Activated naive CD4-positive, alpha-beta T cell treated with anti-CD3 and anti-CD28 coated beads for 36 hours (primary cell): ENCODE results near the gene POU6F1. TPM values are rescaled to one million over a fixed set of nuclear protein-coding genes. Genes with fewer than 3 reads are reported as not detected.
"Not testable (repeated sequence)": the region's sequence is repeated elsewhere in the genome, so short reads cannot be mapped to it uniquely, and the experiment has no call there.

Source experiments
- CTCF ChIA-PET: fragments of 350-600 bp; sonication (Branson Sonifier 250); formaldehyde crosslinking; loops from one replicate; lab custom pipeline; 2021; ENCODE audit warnings: antibody characterized with exemption; lab: Charles Lee
- DNase-seq: peaks from one replicate; pipeline ENCODE4 v3.0.0-alpha.2; 2020
- H3K27ac Mint-ChIP-seq: one replicate; pipeline ENCODE4 v1.8.0; 2021; ENCODE audit warnings: mild to moderate bottlenecking, mixed read lengths
- H3K27me3 Mint-ChIP-seq: one replicate; pipeline ENCODE4 v1.8.0; 2021; ENCODE audit warnings: low read depth, mixed read lengths
- H3K36me3 Mint-ChIP-seq: one replicate; pipeline ENCODE4 v1.8.0; 2021; ENCODE audit warnings: low read depth, mixed read lengths
- H3K4me1 Mint-ChIP-seq: one replicate; pipeline ENCODE4 v1.8.0; 2021; ENCODE audit warnings: low read depth, mixed read lengths
- H3K4me3 Mint-ChIP-seq: one replicate; pipeline ENCODE4 v1.8.0; 2021; ENCODE audit warnings: mild to moderate bottlenecking, moderate library complexity, mixed read lengths
- H3K9me3 Mint-ChIP-seq: one replicate; pipeline ENCODE4 v1.8.0; 2021; ENCODE audit warnings: mixed read lengths
- intact Hi-C: fragments of 100-400 bp; cut with micrococcal nuclease; formaldehyde crosslinking; loops from one replicate; pipeline ENCODE4 v1.15.1; 2023
- total RNA-seq, 2 experiments: library from RNA; stranded (reverse); gene quantifications; one replicate each; pipeline ENCODE4 v1.2.3, GENCODE V29; 2021

The POU6F1 gene
- total RNA-seq = 1 to 10 TPM; 7.8 TPM

DNA sequence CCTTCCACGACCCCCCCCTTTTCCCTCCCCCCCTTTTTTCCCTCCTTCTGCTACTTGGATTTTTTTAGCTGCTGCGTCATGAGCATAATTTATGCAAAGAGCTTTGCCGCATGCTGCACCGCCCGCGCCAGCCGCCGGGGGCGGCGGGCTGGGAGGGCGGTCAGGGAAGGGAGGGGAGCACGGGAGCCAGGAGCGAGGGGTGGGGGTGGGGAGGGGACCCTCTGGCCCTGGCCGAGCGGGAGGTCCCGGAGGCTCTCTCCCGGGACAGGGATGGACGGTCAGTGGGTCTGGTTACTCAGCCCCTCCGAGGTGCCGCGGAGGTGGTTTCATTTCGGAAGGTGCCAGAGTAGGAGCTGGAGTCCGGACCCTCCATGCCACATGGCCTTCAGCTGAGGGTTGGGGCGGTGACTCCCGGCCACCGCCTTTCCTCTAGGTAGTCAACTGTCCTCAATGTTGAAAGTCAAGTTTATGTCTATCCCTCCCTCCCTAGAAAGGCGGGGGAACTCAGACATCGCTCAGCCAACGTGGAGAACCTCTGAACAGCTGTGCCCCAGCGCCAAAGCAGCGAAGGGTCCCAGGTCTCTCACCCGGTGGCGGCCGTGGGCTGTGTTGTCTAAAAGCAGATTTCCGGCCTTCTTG lies at the start of gene POU6F1:
Gene POU6F1, minus strand, starts transcription at position 95 of the 639 bp plus-strand sequence. CDS start 11,226 bp downstream, outside the sequence.
- DNase-seq = peak; percentile 72
- CTCF ChIA-PET = interaction anchor here (0.6 to 1.8 kb wide), 9 partner anchors 12 to 233 kb away, joined by 3 to 8 read pairs (median 3); partner anchors contain the start of gene LETMD1
- intact Hi-C loops = loop anchor here (1.0 to 10.0 kb wide), 6 partner anchors 20 to 818 kb away; partner anchors contain the start of genes ATF1, CSRNP2, DAZAP2 and LARP4
- Mint-ChIP-seq H3K36me3 (no peaks in the 10 kb centered on the region), H3K4me1 (peaks cover 15% of the 10 kb centered on the region), H3K4me3 (peak within 1 kb of the TSS; percentile 75), H3K27me3 (no peaks in the 10 kb centered on the region), H3K27ac (peak within 1 kb of the TSS; percentile 84), H3K9me3 (no peaks in the 10 kb centered on the region)

DNA sequence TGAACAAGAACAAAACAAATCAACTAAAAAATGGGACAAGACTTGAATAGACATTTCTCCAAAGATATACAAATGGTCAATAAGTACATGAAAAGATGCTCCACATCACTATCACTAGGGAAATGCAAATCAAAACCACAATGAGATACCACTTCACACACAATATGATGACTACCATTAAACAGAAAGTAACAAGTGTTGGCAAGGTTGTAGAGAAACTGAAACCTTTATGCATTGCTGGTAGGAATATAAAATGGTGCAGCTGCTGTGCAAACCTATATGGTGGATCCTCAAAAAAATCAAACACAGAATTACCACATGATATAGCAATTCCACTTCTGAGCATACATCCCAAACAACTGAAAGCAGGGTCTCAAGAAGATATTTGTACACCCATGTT lies 47.2 kb upstream of the POU6F1 start:
- no peak for DNase-seq
- Mint-ChIP-seq H3K9me3 (no peaks in the 10 kb centered on the region), H3K36me3 (peaks cover 2% of the 10 kb centered on the region), H3K4me3 (no peak overlapping the region), H3K27me3 (no peaks in the 10 kb centered on the region), H3K4me1 (peaks cover 23% of the 10 kb centered on the region), H3K27ac (no peak overlapping the region)
- intact Hi-C loops = loop anchor here (5.0 to 10.0 kb wide), 3 partner anchors 57 to 500 kb away; partner anchors contain the start of genes ATF1 and BIN2
- CTCF ChIA-PET = no interaction called here

GRCh38 chr12:51264297-51264696 lies 46.4 kb upstream of the POU6F1 start:
- no peak overlapping the region for H3K27ac Mint-ChIP-seq
- no peak for DNase-seq
- H3K9me3 Mint-ChIP-seq = no peaks in the 10 kb centered on the region
- H3K4me1 Mint-ChIP-seq = peaks cover 21% of the 10 kb centered on the region
- CTCF ChIA-PET = interaction anchor here (3.7 kb wide), 1 partner anchor 77 kb away, joined by 27 read pairs; no protein-coding TSS in a partner anchor
- no peaks in the 10 kb centered on the region for H3K27me3 Mint-ChIP-seq
- no peak overlapping the region for H3K4me3 Mint-ChIP-seq
- peaks cover 2% of the 10 kb centered on the region for H3K36me3 Mint-ChIP-seq
- intact Hi-C loops = loop anchor here (10.0 kb wide), 2 partner anchors 271 to 499 kb away; partner anchors contain the start of gene ATF1

GRCh38 chr12:51263341-51263740 lies 45.5 kb upstream of the POU6F1 start:
- H3K27ac Mint-ChIP-seq = no peak overlapping the region
- DNase-seq = no peak
- CTCF ChIA-PET = interaction anchor here (0.9 to 3.7 kb wide), 7 partner anchors 8 to 86 kb away, joined by 3 to 27 read pairs (median 4); partner anchors contain the start of genes DAZAP2 and POU6F1
- intact Hi-C loops = loop anchor here (10.0 kb wide), 2 partner anchors 271 to 499 kb away; partner anchors contain the start of gene ATF1
- no peaks in the 10 kb centered on the region for H3K27me3 Mint-ChIP-seq
- no peaks in the 10 kb centered on the region for H3K9me3 Mint-ChIP-seq
- H3K4me3 Mint-ChIP-seq = no peak overlapping the region
- peaks cover 2% of the 10 kb centered on the region for H3K36me3 Mint-ChIP-seq
- H3K4me1 Mint-ChIP-seq = peaks cover 18% of the 10 kb centered on the region

GRCh38 chr12:51262758-51263177 lies 44.9 kb upstream of the POU6F1 start:
- CTCF ChIA-PET = interaction anchor here (0.9 to 3.7 kb wide), 11 partner anchors 8 to 94 kb away, joined by 3 to 27 read pairs (median 4); partner anchors contain the start of genes DAZAP2 and POU6F1
- intact Hi-C loops = loop anchor here (10.0 kb wide), 2 partner anchors 272 to 498 kb away; partner anchors contain the start of gene ATF1
- Mint-ChIP-seq H3K27me3 (no peaks in the 10 kb centered on the region), H3K9me3 (no peaks in the 10 kb centered on the region), H3K4me3 (no peak overlapping the region), H3K36me3 (peaks cover 2% of the 10 kb centered on the region), H3K4me1 (peaks cover 18% of the 10 kb centered on the region), H3K27ac (peak overlapping the region; percentile 8)
- DNase-seq = peak; percentile 52

- intact Hi-C loops, H3K36me3 Mint-ChIP-seq, H3K4me1 Mint-ChIP-seq, H3K4me3 Mint-ChIP-seq, H3K27ac Mint-ChIP-seq, H3K27me3 Mint-ChIP-seq, DNase-seq, H3K9me3 Mint-ChIP-seq: not testable (repeated sequence)
- CTCF ChIA-PET = interaction anchor here (0.7 to 1.4 kb wide), 3 partner anchors 32 to 91 kb away, joined by 3 to 8 read pairs (median 3); no protein-coding TSS in a partner anchor
Observed at GRCh38 chr12:51259600-51259999, 41.7 kb upstream of the POU6F1 start.

- CTCF ChIA-PET = interaction anchor here (0.6 to 0.7 kb wide), 3 partner anchors 7 to 211 kb away, joined by 3 to 4 read pairs (median 3); no protein-coding TSS in a partner anchor
- Mint-ChIP-seq H3K9me3 (no peaks in the 10 kb centered on the region), H3K4me3 (no peak overlapping the region)
Observed at GRCh38 chr12:51254536-51254935, 36.7 kb upstream of the POU6F1 start.

GRCh38 chr12:51253276-51253675 lies 35.4 kb upstream of the POU6F1 start:
- H3K27ac Mint-ChIP-seq = no peak overlapping the region
- H3K9me3 Mint-ChIP-seq = no peaks in the 10 kb centered on the region
- CTCF ChIA-PET = interaction anchor here (0.8 to 2.9 kb wide), 13 partner anchors 9 to 208 kb away, joined by 3 to 14 read pairs (median 4); no protein-coding TSS in a partner anchor

More at GRCh38 chr12:51254536-51254935, 36.7 kb upstream of the POU6F1 start:
- H3K4me1 Mint-ChIP-seq = no peaks in the 10 kb centered on the region
- DNase-seq = no peak
- H3K36me3 Mint-ChIP-seq = no peaks in the 10 kb centered on the region
- no peaks in the 10 kb centered on the region for H3K27me3 Mint-ChIP-seq
- intact Hi-C loops = loop anchor here (5.0 kb wide), 1 partner anchor 427 kb away; no protein-coding TSS in a partner anchor
- H3K27ac Mint-ChIP-seq = no peak overlapping the region

DNA sequence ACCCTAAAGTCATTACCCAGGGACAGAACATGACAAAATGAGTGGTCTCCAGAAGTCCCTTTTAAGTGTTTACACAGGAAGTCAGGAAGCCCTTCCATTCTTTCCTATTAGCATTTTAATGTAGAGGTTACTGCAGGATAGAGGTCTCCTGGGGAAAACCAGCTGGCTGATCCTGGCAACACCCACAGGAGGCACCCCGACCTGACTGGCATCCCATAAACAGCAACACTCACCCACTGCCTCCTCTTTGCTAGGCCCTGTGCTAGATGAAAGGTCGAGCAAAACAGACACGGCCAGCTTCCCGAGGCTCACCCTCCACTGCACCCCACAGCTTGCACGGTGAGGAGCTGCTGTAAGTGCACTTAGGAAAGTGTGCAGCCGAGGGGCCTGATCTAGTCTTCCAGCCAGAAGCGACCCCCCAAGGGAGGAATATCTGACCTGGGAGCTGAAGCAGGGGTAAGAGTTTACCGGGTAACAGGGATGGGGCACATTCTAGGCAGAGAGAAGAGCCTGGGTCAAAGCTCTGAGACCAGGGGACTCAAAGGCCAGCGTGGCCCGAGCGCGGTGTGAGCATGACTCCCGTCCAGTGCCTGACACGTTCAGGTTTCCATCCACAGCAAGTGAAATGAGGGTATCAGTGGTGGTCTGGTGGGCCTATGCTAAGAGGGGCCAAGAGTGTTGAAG lies 29.8 kb upstream of the POU6F1 start:
- H3K4me1 Mint-ChIP-seq = peaks cover 45% of the 10 kb centered on the region
- no peak overlapping the region for H3K27ac Mint-ChIP-seq
- intact Hi-C loops = loop anchor here (2.0 kb wide), 1 partner anchor 199 kb away; the partner anchor contains the start of gene LETMD1
- no peaks in the 10 kb centered on the region for H3K27me3 Mint-ChIP-seq
- H3K9me3 Mint-ChIP-seq = no peaks in the 10 kb centered on the region
- H3K36me3 Mint-ChIP-seq = peaks cover 17% of the 10 kb centered on the region
- CTCF ChIA-PET = interaction anchor here (0.9 to 1.3 kb wide), 2 partner anchors 30 to 94 kb away, joined by 3 to 4 read pairs; partner anchors contain the start of gene POU6F1
- DNase-seq = no peak
- no peak overlapping the region for H3K4me3 Mint-ChIP-seq

More at GRCh38 chr12:51253276-51253675, 35.4 kb upstream of the POU6F1 start:
- no peaks in the 10 kb centered on the region for H3K27me3 Mint-ChIP-seq
- no peak for DNase-seq
- no peaks in the 10 kb centered on the region for H3K36me3 Mint-ChIP-seq
- no peak overlapping the region for H3K4me3 Mint-ChIP-seq
- intact Hi-C loops = loop anchor here (5.0 kb wide), 1 partner anchor 426 kb away; no protein-coding TSS in a partner anchor
- H3K4me1 Mint-ChIP-seq = peaks cover 3% of the 10 kb centered on the region

- H3K4me3 Mint-ChIP-seq = peak overlapping the region; percentile 2
- intact Hi-C loops = loop anchor here (2.0 kb wide), 1 partner anchor 198 kb away; the partner anchor contains the start of gene LETMD1
- DNase-seq = peak; percentile 68
- CTCF ChIA-PET = interaction anchor here (0.5 to 1.5 kb wide), 5 partner anchors 16 to 422 kb away, joined by 3 to 4 read pairs (median 3); no protein-coding TSS in a partner anchor
- H3K27me3 Mint-ChIP-seq = no peaks in the 10 kb centered on the region
- H3K4me1 Mint-ChIP-seq = peaks cover 56% of the 10 kb centered on the region
- H3K27ac Mint-ChIP-seq = peak overlapping the region; percentile 80
- peaks cover 26% of the 10 kb centered on the region for H3K36me3 Mint-ChIP-seq
- no peaks in the 10 kb centered on the region for H3K9me3 Mint-ChIP-seq
Observed at GRCh38 chr12:51246254-51246853, 28.5 kb upstream of the POU6F1 start.
